ENCODE results near the gene NRXN2. TPM values are rescaled to one million over a fixed set of nuclear protein-coding genes. Genes with fewer than 3 reads are reported as not detected.

The NRXN2 gene
- total RNA-seq, 2 experiments from 2014 or later, result 0.24 to 0.35 TPM

DNA sequence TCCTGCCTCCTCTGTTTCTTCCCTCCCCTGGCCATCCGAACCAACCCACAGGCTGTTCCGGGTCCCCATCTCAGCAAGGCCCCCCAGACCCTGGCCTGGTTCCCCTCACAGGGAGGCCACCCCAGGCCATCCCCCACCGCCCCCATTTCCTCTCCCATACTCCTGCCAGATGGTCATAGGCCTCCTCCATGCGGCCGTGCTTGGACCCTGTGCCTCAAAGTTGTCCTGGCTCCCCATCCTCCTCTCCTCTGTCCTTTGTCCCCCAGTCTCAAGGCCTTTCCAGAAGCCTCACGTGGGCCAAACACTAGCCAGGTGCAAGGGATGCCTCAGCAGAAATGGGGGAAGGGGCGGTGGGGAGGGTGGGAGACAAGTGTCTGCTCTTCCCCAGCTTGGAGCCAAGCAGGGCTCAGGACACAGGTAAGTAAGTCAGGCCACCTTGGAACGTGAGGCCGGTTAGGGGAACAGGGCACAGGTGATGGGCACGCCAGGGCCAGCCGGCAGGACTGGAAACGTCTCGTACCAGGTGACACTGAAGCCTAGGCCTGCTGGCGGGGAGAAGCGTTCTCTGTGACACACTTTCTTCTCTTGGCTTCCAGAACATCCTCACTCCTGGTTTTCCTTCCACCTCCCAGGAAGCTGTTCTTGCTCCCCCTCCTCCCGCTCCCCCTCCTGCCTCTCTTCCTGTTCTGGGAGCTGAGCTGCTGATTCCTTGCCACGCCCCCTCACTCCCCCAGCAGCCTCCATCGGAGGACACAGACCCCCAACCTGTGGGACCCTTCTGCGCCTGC is 163.5 kb downstream of the NRXN2 start:
- no peak overlapping the region for H3K4me3 Mint-ChIP-seq
- no peaks in the 10 kb centered on the region for H3K27me3 Mint-ChIP-seq (ENCODE audit: low read depth)
- H3K4me1 Mint-ChIP-seq (ENCODE audit: low read depth), result no peaks in the 10 kb centered on the region
- CTCF ChIA-PET, result no interaction called here
- no peak for DNase-seq
- no peaks in the 10 kb centered on the region for H3K9me3 Mint-ChIP-seq
- H3K27ac Mint-ChIP-seq, result no peak overlapping the region
- intact Hi-C loops (cut with micrococcal nuclease), result no loop called here
- no peaks in the 10 kb centered on the region for H3K36me3 Mint-ChIP-seq (ENCODE audit: low read depth)

DNA sequence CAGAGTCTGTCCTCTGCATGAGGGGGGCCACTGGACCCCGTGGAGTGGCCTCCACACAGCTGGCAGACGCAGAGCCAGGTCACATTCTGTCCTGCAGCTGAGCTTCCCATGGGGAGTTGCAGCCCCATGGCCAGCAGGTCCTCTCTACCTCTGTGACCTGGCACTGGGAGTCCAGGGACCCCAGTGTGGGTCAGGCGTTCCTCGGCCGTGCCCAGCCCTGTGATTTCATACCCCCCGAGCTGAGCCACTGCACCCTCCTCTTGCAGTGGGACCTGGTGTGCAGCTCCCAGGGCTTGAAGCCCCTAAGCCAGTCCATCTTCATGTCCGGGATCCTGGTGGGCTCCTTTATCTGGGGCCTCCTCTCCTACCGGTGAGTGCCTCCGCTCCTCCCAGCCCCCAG is 164.1 kb downstream of the NRXN2 start:
- Mint-ChIP-seq H3K4me1 (ENCODE audit: low read depth) (no peaks in the 10 kb centered on the region), H3K4me3 (no peak overlapping the region), H3K27me3 (ENCODE audit: low read depth) (no peaks in the 10 kb centered on the region), H3K27ac (no peak overlapping the region), H3K36me3 (ENCODE audit: low read depth) (no peaks in the 10 kb centered on the region), H3K9me3 (no peaks in the 10 kb centered on the region)
- CTCF ChIA-PET, result interaction anchor here (1.8 kb wide), 1 partner anchor 110 kb away, joined by 7 read pairs; no protein-coding TSS in a partner anchor
- no peak for DNase-seq
- intact Hi-C loops (cut with micrococcal nuclease), result no loop called here

DNA sequence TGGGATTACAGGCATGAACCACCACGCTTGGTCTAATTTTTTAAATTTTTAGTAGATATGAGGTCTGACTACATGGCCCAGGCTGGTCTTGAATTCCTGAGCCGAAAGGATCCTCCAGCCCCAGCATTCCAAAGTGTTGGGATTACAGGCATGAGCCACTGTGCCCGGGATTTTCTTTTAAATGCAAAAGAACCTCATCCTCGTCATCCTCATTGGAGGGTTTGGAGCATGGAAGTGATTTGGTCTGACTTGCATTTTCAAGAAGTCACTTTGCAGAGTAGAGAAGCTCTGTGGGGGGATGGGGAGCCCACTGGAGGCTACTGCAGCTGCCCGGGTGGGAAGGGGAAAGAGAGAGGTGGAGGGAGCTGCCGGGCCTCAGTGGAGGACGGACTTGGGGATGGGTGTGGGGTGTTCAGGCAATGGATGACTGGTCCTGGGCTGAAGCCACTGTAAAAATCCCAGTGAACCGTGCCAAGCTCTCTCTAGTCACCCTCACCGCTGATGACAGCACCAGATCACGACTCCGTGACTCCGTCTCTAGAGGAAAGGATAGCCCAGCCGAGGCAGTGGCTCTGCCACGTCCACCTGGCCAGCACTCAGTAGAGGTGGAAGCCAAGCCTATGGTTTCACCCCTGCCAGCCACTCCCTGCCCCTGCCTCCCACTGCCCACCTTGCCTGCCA is 164.8 kb downstream of the NRXN2 start:
- H3K36me3 Mint-ChIP-seq (ENCODE audit: low read depth), result no peaks in the 10 kb centered on the region
- no peaks in the 10 kb centered on the region for H3K4me1 Mint-ChIP-seq (ENCODE audit: low read depth)
- H3K27me3 Mint-ChIP-seq (ENCODE audit: low read depth), result no peaks in the 10 kb centered on the region
- intact Hi-C loops (cut with micrococcal nuclease), result no loop called here
- H3K9me3 Mint-ChIP-seq, result no peaks in the 10 kb centered on the region
- H3K4me3 Mint-ChIP-seq, result no peak overlapping the region
- DNase-seq, result no peak
- CTCF ChIA-PET, result interaction anchor here (0.9 to 1.8 kb wide), 2 partner anchors 95 to 109 kb away, joined by 3 to 7 read pairs; no protein-coding TSS in a partner anchor
- H3K27ac Mint-ChIP-seq, result no peak overlapping the region

DNA sequence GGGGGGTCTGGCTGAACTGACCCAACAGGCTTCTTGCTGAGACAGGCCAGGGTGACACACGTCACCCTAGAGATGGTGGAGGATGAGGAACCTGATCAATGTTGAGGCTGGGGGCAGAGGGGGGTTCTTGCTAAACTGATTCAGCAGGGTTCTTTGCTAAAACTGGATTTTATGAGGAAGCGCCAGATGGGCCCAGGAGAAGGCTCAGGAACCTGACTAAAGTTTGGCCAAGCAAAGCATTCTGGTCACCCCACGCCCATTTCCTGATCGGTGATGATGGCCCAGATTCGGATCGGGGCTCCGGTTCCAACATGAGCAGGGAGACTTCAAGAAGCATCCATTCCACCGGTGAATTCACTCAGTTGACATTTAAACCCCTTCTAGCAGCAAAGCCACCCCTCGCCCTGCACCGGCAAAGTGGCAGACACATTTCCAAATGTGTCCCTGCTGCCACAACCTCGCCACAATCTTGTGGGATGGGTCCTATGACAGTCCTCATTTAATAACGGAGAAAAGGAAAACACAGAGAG is 166.2 kb downstream of the NRXN2 start:
- DNase-seq, result no peak
- Mint-ChIP-seq H3K27me3 (ENCODE audit: low read depth) (no peaks in the 10 kb centered on the region), H3K27ac (no peak overlapping the region), H3K4me3 (no peak overlapping the region), H3K36me3 (ENCODE audit: low read depth) (no peaks in the 10 kb centered on the region), H3K9me3 (no peaks in the 10 kb centered on the region), H3K4me1 (ENCODE audit: low read depth) (no peaks in the 10 kb centered on the region)
- CTCF ChIA-PET, result interaction anchor here (0.6 kb wide), 1 partner anchor 600 kb away, joined by 4 read pairs; no protein-coding TSS in a partner anchor
- intact Hi-C loops (cut with micrococcal nuclease), result no loop called here

Other genes starting within 250 kb of the NRXN2 start
- under 1 TPM in 1 of 2 experiments, not detected in 1; 0.17 TPM for gene SLC22A11, start 167.3 kb downstream of the NRXN2 start, total RNA-seq
- not detected for gene SLC22A12, start 132.0 kb downstream of the NRXN2 start, total RNA-seq
- 1 to 10 TPM; 5.2 to 5.6 TPM for gene RASGRP2, start 20.9 kb upstream of the NRXN2 start, total RNA-seq
- under 1 TPM; 0.64 to 0.89 TPM for gene PYGM, start 36.8 kb upstream of the NRXN2 start, total RNA-seq
- 100 to 1,000 TPM; 303 to 320 TPM for gene SF1, start 55.3 kb upstream of the NRXN2 start, total RNA-seq
- gene MAP4K2, start 80.0 kb upstream of the NRXN2 start, total RNA-seq, result 10 to 100 TPM; 69.5 to 73.9 TPM
- gene MEN1, start 87.4 kb upstream of the NRXN2 start, total RNA-seq, result 10 to 100 TPM; 23.9 TPM
- gene CDC42BPG, start 121.5 kb upstream of the NRXN2 start, total RNA-seq, result under 1 TPM; 0.32 to 0.41 TPM
- 100 to 1,000 TPM; 124 to 132 TPM for gene EHD1, start 155.4 kb upstream of the NRXN2 start, total RNA-seq
- 10 to 100 TPM; 15.1 to 16.3 TPM for gene ATG2A, start 194.0 kb upstream of the NRXN2 start, total RNA-seq
- gene PPP2R5B, start 201.5 kb upstream of the NRXN2 start, total RNA-seq, result 1 to 10 TPM; 3.3 to 4.6 TPM
- gene GPHA2, start 212.7 kb upstream of the NRXN2 start, total RNA-seq, result not detected
- gene MAJIN, start 248.9 kb upstream of the NRXN2 start, total RNA-seq, result under 1 TPM; 0.29 to 0.37 TPM